Neural cell (in vitro differentiated cells): ENCODE data around the gene INVS. TPM values are rescaled to one million over a fixed set of nuclear protein-coding genes. Genes with fewer than 3 reads are reported as not detected.

Experiments
- H2AFZ ChIP-seq: fragments of 200-600, 300-800 bp; sonication (generic), shearing (Covaris generic); 2 replicates; pipeline ENCODE4 v1.6.0; 2014; ENCODE audit warnings: low read depth, mild to moderate bottlenecking, antibody characterized with exemption, low read length, moderate library complexity
- H3F3A ChIP-seq: fragments of 200-600 bp; shearing (Covaris generic); 2 replicates; pipeline ENCODE4 v1.6.1; 2016; ENCODE audit warnings: mild to moderate bottlenecking, moderate library complexity, mixed read lengths, antibody characterized with exemption, low read length; ENCODE audit not compliant: insufficient read depth, poor library complexity, severe bottlenecking
- H3K27ac ChIP-seq: fragments of 200-600, 300-800 bp; sonication (generic), shearing (Covaris generic); 2 replicates; pipeline ENCODE4 v1.5.1; 2014; ENCODE audit warnings: mild to moderate bottlenecking, low read length, moderate library complexity
- H3K27me3 ChIP-seq: fragments of 300-800, 200-600 bp; sonication (generic), shearing (Covaris generic); 2 replicates; pipeline ENCODE4 v1.6.0; 2014; ENCODE audit warnings: mild to moderate bottlenecking, low read depth, low read length, moderate library complexity; ENCODE audit not compliant: insufficient read depth
- H3K36me3 ChIP-seq: fragments of 300-800, 200-600 bp; sonication (generic), shearing (Covaris generic); 2 replicates; pipeline ENCODE4 v1.5.1; 2014; ENCODE audit warnings: mild to moderate bottlenecking, antibody characterized with exemption, low read length, moderate library complexity; ENCODE audit not compliant: insufficient read depth
- H3K4me2 ChIP-seq: fragments of 300-800, 200-600 bp; sonication (generic), shearing (Covaris generic); 2 replicates; pipeline ENCODE4 v1.6.0; 2014; ENCODE audit warnings: mild to moderate bottlenecking, low read length
- H3K4me3 ChIP-seq: fragments of 300-800, 200-600 bp; sonication (generic), shearing (Covaris generic); 2 replicates; pipeline ENCODE4 v1.5.1; 2014; ENCODE audit warnings: mild to moderate bottlenecking, low read length, moderate library complexity
- H3K79me2 ChIP-seq: fragments of 200-600 bp; shearing (Covaris generic); replicated peaks from 2 replicates; pipeline ENCODE4 v1.6.0; 2014; ENCODE audit warnings: mild to moderate bottlenecking, low read length, moderate library complexity; ENCODE audit not compliant: insufficient read depth
- H3K9ac ChIP-seq: fragments of 300-800, 200-600 bp; sonication (generic), shearing (Covaris generic); 2 replicates; pipeline ENCODE4 v1.6.1; 2016; ENCODE audit warnings: mild to moderate bottlenecking, low read length, mixed read lengths
- H3K9me2 ChIP-seq: fragments of 200-600 bp; shearing (Covaris generic); 2 replicates; pipeline ENCODE4 v1.6.1; 2016; ENCODE audit warnings: mild to moderate bottlenecking, low read length, mixed read lengths; ENCODE audit not compliant: insufficient read depth
- H3K9me3 ChIP-seq: fragments of 200-600, 300-800 bp; sonication (generic), shearing (Covaris generic); 2 replicates; pipeline ENCODE4 v1.6.1; 2016; ENCODE audit warnings: mild to moderate bottlenecking, mixed run types, low read length, moderate library complexity, mixed read lengths
- H4K20me1 ChIP-seq: fragments of 200-600 bp; shearing (Covaris generic); 2 replicates; pipeline ENCODE4 v1.6.1; 2016; ENCODE audit warnings: mild to moderate bottlenecking, mixed run types; ENCODE audit not compliant: insufficient read depth
- EP300 ChIP-seq: fragments of 450-650 bp; conservative IDR thresholded peaks from 2 replicates; pipeline ENCODE4 v1.6.1; 2014; ENCODE audit warnings: antibody characterized with exemption, mild to moderate bottlenecking, moderate library complexity; ENCODE audit not compliant: poor library complexity, severe bottlenecking
- EZH2 ChIP-seq: fragments of 200-600, 300-800 bp; shearing (Covaris generic), sonication (generic); IDR thresholded peaks from 2 replicates; pipeline ENCODE4 v1.6.1; 2014; ENCODE audit warnings: antibody characterized with exemption, low read length, borderline replicate concordance, mild to moderate bottlenecking; ENCODE audit not compliant: insufficient read depth, poor library complexity, severe bottlenecking
- MXI1 ChIP-seq: fragments of 450-650 bp; conservative IDR thresholded peaks from 2 replicates; pipeline ENCODE4 v1.6.1; 2014; ENCODE audit warnings: antibody characterized with exemption, mild to moderate bottlenecking; ENCODE audit not compliant: poor library complexity, severe bottlenecking
- POLR2AphosphoS5 ChIP-seq: IDR thresholded peaks from 2 replicates; pipeline ENCODE4 v1.6.1; 2012
- RAD21 ChIP-seq: fragments of 450-650 bp; conservative IDR thresholded peaks from 2 replicates; pipeline ENCODE4 v1.6.1; 2014; ENCODE audit warnings: antibody characterized with exemption, mild to moderate bottlenecking, moderate library complexity
- SMC3 ChIP-seq: fragments of 450-650 bp; conservative IDR thresholded peaks from 2 replicates; pipeline ENCODE4 v1.6.1; 2014; ENCODE audit warnings: antibody characterized with exemption, mild to moderate bottlenecking, moderate library complexity; ENCODE audit not compliant: poor library complexity
- TAF1 ChIP-seq: IDR thresholded peaks from 2 replicates; pipeline ENCODE4 v1.6.1; 2012; ENCODE audit warnings: low read depth
- polyA plus RNA-seq: library from polyadenylated mRNA; depleted of rRNA; stranded (reverse); fragments of >200 nt; gene quantifications from 2 replicates; pipeline ENCODE4 v1.2.3, GENCODE V29; 2014
- TF ChIP-seq, protein P1 (sequence below): fragments of 450-650 bp; IDR thresholded peaks from 2 replicates; pipeline ENCODE4 v1.5.1; 2014; ENCODE audit warnings: antibody characterized with exemption, mild to moderate bottlenecking, moderate library complexity; ENCODE audit not compliant: poor library complexity, severe bottlenecking
- TF ChIP-seq, protein P2 (sequence below): IDR thresholded peaks from 2 replicates; pipeline ENCODE4 v1.6.1; 2012; ENCODE audit warnings: borderline replicate concordance

INVS gene
- polyA plus RNA-seq, 1 donor from 2014 or later, result 11.3 TPM

DNA sequence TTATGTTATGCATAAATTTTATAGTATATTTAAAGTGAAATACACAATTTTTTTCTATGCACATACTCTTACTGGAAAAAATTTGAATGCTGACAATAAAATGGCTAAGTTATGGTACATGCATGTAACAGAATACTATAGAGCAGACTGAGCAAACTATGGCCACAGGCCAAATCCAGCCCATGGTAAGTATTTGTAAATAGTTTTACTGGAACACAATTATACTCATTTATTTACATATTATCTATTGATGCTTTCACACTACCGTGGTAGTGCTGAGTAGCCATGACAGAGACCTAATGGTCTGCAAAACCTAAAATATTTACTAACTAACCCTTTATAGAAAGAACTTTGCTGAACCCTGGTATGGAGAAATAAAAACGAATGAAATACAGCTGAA lies 208.0 kb downstream of the INVS start:
- Histone ChIP-seq H3K27ac (no peak overlapping the region), H3K9ac (no peak overlapping the region), H3K36me3 (peaks cover 14% of the 10 kb centered on the region), H3K79me2 (no peaks in the 10 kb centered on the region), H3K4me3 (no peak overlapping the region), H3K9me2 (no peaks in the 10 kb centered on the region), H3F3A (no peaks in the 10 kb centered on the region), H4K20me1 (no peaks in the 10 kb centered on the region), H3K27me3 (no peaks in the 10 kb centered on the region), H2AFZ (no peak overlapping the region), H3K9me3 (no peaks in the 10 kb centered on the region), H3K4me2 (no peak overlapping the region)
- TF ChIP-seq EP300 (no peak), MXI1 (no peak), TAF1 (no peak), SMC3 (no peak), POLR2AphosphoS5 (no peak), RAD21 (no peak), EZH2 (no peak)
- TF ChIP-seq, protein P1, sequence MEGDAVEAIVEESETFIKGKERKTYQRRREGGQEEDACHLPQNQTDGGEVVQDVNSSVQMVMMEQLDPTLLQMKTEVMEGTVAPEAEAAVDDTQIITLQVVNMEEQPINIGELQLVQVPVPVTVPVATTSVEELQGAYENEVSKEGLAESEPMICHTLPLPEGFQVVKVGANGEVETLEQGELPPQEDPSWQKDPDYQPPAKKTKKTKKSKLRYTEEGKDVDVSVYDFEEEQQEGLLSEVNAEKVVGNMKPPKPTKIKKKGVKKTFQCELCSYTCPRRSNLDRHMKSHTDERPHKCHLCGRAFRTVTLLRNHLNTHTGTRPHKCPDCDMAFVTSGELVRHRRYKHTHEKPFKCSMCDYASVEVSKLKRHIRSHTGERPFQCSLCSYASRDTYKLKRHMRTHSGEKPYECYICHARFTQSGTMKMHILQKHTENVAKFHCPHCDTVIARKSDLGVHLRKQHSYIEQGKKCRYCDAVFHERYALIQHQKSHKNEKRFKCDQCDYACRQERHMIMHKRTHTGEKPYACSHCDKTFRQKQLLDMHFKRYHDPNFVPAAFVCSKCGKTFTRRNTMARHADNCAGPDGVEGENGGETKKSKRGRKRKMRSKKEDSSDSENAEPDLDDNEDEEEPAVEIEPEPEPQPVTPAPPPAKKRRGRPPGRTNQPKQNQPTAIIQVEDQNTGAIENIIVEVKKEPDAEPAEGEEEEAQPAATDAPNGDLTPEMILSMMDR, result no peak
- TF ChIP-seq, protein P2, sequence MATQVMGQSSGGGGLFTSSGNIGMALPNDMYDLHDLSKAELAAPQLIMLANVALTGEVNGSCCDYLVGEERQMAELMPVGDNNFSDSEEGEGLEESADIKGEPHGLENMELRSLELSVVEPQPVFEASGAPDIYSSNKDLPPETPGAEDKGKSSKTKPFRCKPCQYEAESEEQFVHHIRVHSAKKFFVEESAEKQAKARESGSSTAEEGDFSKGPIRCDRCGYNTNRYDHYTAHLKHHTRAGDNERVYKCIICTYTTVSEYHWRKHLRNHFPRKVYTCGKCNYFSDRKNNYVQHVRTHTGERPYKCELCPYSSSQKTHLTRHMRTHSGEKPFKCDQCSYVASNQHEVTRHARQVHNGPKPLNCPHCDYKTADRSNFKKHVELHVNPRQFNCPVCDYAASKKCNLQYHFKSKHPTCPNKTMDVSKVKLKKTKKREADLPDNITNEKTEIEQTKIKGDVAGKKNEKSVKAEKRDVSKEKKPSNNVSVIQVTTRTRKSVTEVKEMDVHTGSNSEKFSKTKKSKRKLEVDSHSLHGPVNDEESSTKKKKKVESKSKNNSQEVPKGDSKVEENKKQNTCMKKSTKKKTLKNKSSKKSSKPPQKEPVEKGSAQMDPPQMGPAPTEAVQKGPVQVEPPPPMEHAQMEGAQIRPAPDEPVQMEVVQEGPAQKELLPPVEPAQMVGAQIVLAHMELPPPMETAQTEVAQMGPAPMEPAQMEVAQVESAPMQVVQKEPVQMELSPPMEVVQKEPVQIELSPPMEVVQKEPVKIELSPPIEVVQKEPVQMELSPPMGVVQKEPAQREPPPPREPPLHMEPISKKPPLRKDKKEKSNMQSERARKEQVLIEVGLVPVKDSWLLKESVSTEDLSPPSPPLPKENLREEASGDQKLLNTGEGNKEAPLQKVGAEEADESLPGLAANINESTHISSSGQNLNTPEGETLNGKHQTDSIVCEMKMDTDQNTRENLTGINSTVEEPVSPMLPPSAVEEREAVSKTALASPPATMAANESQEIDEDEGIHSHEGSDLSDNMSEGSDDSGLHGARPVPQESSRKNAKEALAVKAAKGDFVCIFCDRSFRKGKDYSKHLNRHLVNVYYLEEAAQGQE, result no peak

DNA sequence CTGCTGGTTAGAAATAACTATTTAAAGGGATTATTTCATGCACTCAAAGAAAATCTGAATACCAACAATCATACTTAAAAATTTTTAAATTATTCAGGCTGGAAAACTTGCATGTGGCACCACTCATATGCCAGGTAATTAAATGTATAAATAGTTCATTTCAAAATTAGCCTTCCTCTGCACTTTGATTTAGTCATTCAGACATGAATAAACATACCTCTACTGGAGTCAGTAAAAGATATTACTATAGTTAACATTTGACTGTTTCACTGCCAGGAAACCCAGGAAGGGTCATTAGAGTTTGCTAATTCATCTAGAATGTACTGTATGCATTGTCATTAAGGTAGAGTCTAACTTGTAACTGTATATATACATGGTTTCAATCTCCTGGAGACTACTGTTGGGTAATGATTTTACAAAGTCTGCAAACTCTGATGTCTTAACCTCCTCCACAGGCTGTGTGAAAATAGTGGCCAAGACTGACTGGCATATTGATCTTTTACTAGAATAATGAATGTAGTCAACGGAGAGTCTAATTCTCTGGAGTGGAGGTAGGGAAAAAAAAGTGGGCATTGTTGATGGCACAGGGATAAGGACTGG lies 210.0 kb downstream of the INVS start:
- Histone ChIP-seq H3K9me3 (no peaks in the 10 kb centered on the region), H3K27ac (no peak overlapping the region), H3K9ac (no peak overlapping the region), H2AFZ (no peak overlapping the region), H3K36me3 (peaks cover 20% of the 10 kb centered on the region), H3K4me2 (no peak overlapping the region), H3K27me3 (no peaks in the 10 kb centered on the region), H3K4me3 (no peak overlapping the region), H3F3A (no peaks in the 10 kb centered on the region), H4K20me1 (no peaks in the 10 kb centered on the region), H3K79me2 (no peaks in the 10 kb centered on the region), H3K9me2 (no peaks in the 10 kb centered on the region)
- no peak for TF ChIP-seq POLR2AphosphoS5
- TF ChIP-seq RAD21, result no peak
- TF ChIP-seq TAF1, result no peak
- TF ChIP-seq, protein P1, result no peak
- no peak for TF ChIP-seq EP300
